HCT116 (cell line): ENCODE measurements around the gene DYRK1B.

Source experiments
- ATF3 ChIP-seq: IDR thresholded peaks from 2 replicates; pipeline ENCODE4 v1.6.1; 2012
- CEBPB ChIP-seq: IDR thresholded peaks from 2 replicates; pipeline ENCODE4 v1.6.1; 2012; ENCODE audit warnings: low read depth
- CTCF ChIP-seq, 3 experiments: fragments of 200-600 bp in 1 of 3; sonication (generic) in 1 of 3; IDR thresholded peaks in 2 of 3; conservative IDR thresholded peaks in 1 of 3; 2 replicates each; pipeline ENCODE4 v1.5.1; 2012 to 2017; ENCODE audit warnings: low read depth in 2 of 3, low read length in 2 of 3, antibody characterized with exemption in 1 of 3, borderline replicate concordance in 1 of 3, control low read depth in 1 of 3, mild to moderate bottlenecking in 1 of 3, mixed read lengths in 1 of 3, mixed run types in 1 of 3, moderate library complexity in 1 of 3; ENCODE audit not compliant: insufficient read depth in 1 of 3
- EZH2 ChIP-seq: fragments of 200-600 bp; sonication (generic); IDR thresholded peaks from 2 replicates; pipeline ENCODE4 v1.6.1; 2017; ENCODE audit warnings: antibody characterized with exemption, mixed run types
- EZH2phosphoT487 ChIP-seq: fragments of 200-600 bp; IDR thresholded peaks from 2 replicates; pipeline ENCODE4 v1.6.1; 2018; ENCODE audit warnings: antibody characterized with exemption, borderline replicate concordance
- JUND ChIP-seq: IDR thresholded peaks from 2 replicates; pipeline ENCODE4 v1.6.1; 2012
- MAX ChIP-seq: IDR thresholded peaks from 2 replicates; pipeline ENCODE4 v1.6.1; 2012
- POLR2A ChIP-seq: IDR thresholded peaks from 2 replicates; pipeline ENCODE4 v1.7.0; 2011; ENCODE audit warnings: borderline replicate concordance; ENCODE audit not compliant: insufficient read depth, insufficient read length; ENCODE audit errors: extremely low read depth
- POLR2AphosphoS5 ChIP-seq: IDR thresholded peaks from 2 replicates; pipeline ENCODE4 v1.6.1; 2011; ENCODE audit warnings: mild to moderate bottlenecking, low read depth, low read length, moderate library complexity
- REST ChIP-seq: IDR thresholded peaks from 2 replicates; pipeline ENCODE4 v1.6.1; 2012; ENCODE audit warnings: low read depth
- SP1 ChIP-seq: IDR thresholded peaks from 2 replicates; pipeline ENCODE4 v1.6.1; 2012; ENCODE audit warnings: low read depth
- ZBTB33 ChIP-seq: IDR thresholded peaks from 2 replicates; pipeline ENCODE4 v1.6.1; 2011; ENCODE audit warnings: mild to moderate bottlenecking, low read length, moderate library complexity; ENCODE audit not compliant: insufficient replicate concordance; ENCODE audit errors: extremely low read depth

GRCh38 chr19:39818626-39819097 lies 15.3 kb downstream of the DYRK1B start:
- TF ChIP-seq JUND = no peak
- TF ChIP-seq POLR2A = no peak
- TF ChIP-seq CTCF (IDR thresholded peaks at IDR 0.05 in 2 of 3, conservative IDR thresholded peaks at IDR 0.05 in 1 of 3; ENCODE audit: borderline replicate concordance in 1 of 3, insufficient read depth in 1 of 3, low read depth in 2 of 3, low read length in 2 of 3) = no peak
- no peak for TF ChIP-seq EZH2
- no peak for TF ChIP-seq ZBTB33
- no peak for TF ChIP-seq MAX
- no peak for TF ChIP-seq REST
- no peak for TF ChIP-seq EZH2phosphoT487
- no peak for TF ChIP-seq POLR2AphosphoS5
- no peak for TF ChIP-seq SP1
- no peak for TF ChIP-seq CEBPB
- no peak for TF ChIP-seq ATF3
